ENCODE results near the gene MAGI1. TPM values are rescaled to one million over a fixed set of nuclear protein-coding genes. Genes with fewer than 3 reads are reported as not detected.

The MAGI1 gene
- polyA plus RNA-seq, 1 experiment = 14.2 TPM

DNA sequence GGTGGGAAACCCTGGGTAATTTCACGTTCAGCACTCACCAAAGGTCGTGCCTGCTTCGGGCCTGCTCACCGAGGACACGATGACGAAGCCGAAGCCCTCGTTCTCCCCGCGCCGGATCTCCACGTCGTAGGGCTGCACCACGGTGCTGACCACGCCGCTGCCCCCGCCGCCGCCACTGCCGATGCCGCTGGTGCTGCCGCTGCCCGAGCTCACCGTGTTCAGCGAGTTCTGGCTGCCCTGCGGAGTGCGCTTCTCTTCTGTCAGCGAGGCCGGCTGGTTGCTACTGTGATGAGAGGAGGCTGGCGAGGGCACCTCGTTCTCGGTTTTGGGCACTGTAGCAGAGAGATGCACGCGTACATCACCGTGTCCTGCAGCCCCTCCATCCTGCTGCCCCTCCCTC lies 659.5 kb downstream of the MAGI1 start:
- H3K27ac ChIP-seq (ENCODE audit: low read depth, low read length) = no peak overlapping the region
- no peak overlapping the region for H3K4me3 ChIP-seq (ENCODE audit: low read depth, low read length)
- ChIA-PET POLR2A (no interaction called here), CTCF (no interaction called here)
- H3K9me3 ChIP-seq (ENCODE audit: control insufficient read depth, insufficient read depth, low read length) = peaks cover 5% of the 10 kb centered on the region; the same call in 1 of the 2 replicates
- no peaks in the 10 kb centered on the region for H3K27me3 ChIP-seq (ENCODE audit: control insufficient read depth, insufficient read depth, low read length)
- no peak for DNase-seq (ENCODE audit: low read depth, low spot score)
- no peak for TF ChIP-seq CTCF (IDR thresholded peaks at IDR 0.05; ENCODE audit: low read depth, low read length)

- POLR2A ChIA-PET = no interaction called here
- Histone ChIP-seq H3K27ac (ENCODE audit: low read depth, low read length) (no peak overlapping the region), H3K27me3 (ENCODE audit: control insufficient read depth, insufficient read depth, low read length) (no peaks in the 10 kb centered on the region), H3K4me3 (ENCODE audit: low read depth, low read length) (no peak overlapping the region), H3K9me3 (ENCODE audit: control insufficient read depth, insufficient read depth, low read length) (peaks cover 5% of the 10 kb centered on the region; the same call in 1 of the 2 replicates)
- CTCF ChIA-PET = no interaction called here
- DNase-seq (ENCODE audit: low read depth, low spot score) = no peak
- TF ChIP-seq CTCF (IDR thresholded peaks at IDR 0.05; ENCODE audit: low read depth, low read length) = no peak
Observed at GRCh38 chr3:65377637-65378036, 661.1 kb downstream of the MAGI1 start.

DNA sequence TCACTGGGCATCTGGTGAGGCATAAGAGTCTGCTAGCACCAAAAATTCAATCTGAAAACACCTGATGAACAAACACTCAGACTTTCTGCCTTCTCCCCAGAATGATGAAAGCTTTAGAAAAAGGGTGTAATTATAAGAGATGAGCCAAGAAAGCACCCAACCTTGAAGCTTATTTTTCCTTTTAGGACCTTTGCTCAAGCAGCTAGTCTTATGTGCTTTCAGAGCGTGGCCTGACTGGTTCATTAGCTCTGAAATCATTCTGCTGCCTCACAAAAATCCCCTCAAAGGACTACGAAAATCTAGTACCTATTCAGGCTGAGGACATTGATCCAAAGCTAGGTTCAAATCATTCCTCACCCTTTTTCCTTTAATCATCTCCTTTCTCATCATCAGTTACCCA lies 662.3 kb downstream of the MAGI1 start:
- CTCF ChIA-PET = interaction anchor here (0.8 to 1.5 kb wide), 2 partner anchors 9 to 34 kb away, joined by 3 read pairs; no protein-coding TSS in a partner anchor
- H3K27ac ChIP-seq (ENCODE audit: low read depth, low read length) = no peak overlapping the region
- no peak overlapping the region for H3K4me3 ChIP-seq (ENCODE audit: low read depth, low read length)
- POLR2A ChIA-PET = no interaction called here
- no peaks in the 10 kb centered on the region for H3K27me3 ChIP-seq (ENCODE audit: control insufficient read depth, insufficient read depth, low read length)
- TF ChIP-seq CTCF (IDR thresholded peaks at IDR 0.05; ENCODE audit: low read depth, low read length) = no peak
- peaks cover 5% of the 10 kb centered on the region; the same call in 1 of the 2 replicates for H3K9me3 ChIP-seq (ENCODE audit: control insufficient read depth, insufficient read depth, low read length)
- DNase-seq (ENCODE audit: low read depth, low spot score) = no peak

GRCh38 chr3:65371053-65371452 lies 667.7 kb downstream of the MAGI1 start:
- H3K27ac ChIP-seq (ENCODE audit: low read depth, low read length) = no peak overlapping the region
- TF ChIP-seq CTCF (IDR thresholded peaks at IDR 0.05; ENCODE audit: low read depth, low read length) = no peak
- POLR2A ChIA-PET = no interaction called here
- no peaks in the 10 kb centered on the region for H3K9me3 ChIP-seq (ENCODE audit: control insufficient read depth, insufficient read depth, low read length)
- no peak for DNase-seq (ENCODE audit: low read depth, low spot score)
- CTCF ChIA-PET = no interaction called here
- no peaks in the 10 kb centered on the region for H3K27me3 ChIP-seq (ENCODE audit: control insufficient read depth, insufficient read depth, low read length)
- H3K4me3 ChIP-seq (ENCODE audit: low read depth, low read length) = no peak overlapping the region

DNA sequence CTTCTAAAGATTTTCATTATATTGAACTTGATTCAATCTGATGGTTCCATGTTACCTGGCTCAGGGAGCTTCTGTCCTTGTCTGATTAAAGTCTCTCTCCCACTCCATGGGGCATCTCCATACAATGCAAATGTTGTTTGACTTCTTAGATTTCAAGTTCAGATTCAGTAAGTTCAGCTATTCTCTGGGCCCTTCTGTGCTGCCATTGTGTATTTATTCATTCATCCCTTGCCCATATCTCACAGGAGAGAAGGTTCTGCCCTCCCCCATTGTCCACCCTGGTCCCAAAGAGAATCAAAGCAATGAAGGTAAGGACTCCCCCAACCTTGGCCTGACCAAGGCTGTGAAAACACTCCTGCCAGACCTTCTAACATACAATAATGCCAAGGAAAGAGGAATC lies 669.9 kb downstream of the MAGI1 start:
- Histone ChIP-seq H3K4me3 (ENCODE audit: low read depth, low read length) (no peak overlapping the region), H3K27ac (ENCODE audit: low read depth, low read length) (no peak overlapping the region), H3K27me3 (ENCODE audit: control insufficient read depth, insufficient read depth, low read length) (no peaks in the 10 kb centered on the region), H3K9me3 (ENCODE audit: control insufficient read depth, insufficient read depth, low read length) (no peaks in the 10 kb centered on the region)
- no peak for DNase-seq (ENCODE audit: low read depth, low spot score)
- ChIA-PET CTCF (no interaction called here), POLR2A (no interaction called here)
- TF ChIP-seq CTCF (IDR thresholded peaks at IDR 0.05; ENCODE audit: low read depth, low read length) = no peak
